HG03460 (cell line): ENCODE results near the gene WDR90.

Experiments
- ATAC-seq: cut with Tn5 transposase; IDR thresholded peaks from one replicate; pipeline ENCODE4 v1.9.1; 2021; ENCODE audit not compliant: unreplicated experiment

The WDR90 gene

DNA sequence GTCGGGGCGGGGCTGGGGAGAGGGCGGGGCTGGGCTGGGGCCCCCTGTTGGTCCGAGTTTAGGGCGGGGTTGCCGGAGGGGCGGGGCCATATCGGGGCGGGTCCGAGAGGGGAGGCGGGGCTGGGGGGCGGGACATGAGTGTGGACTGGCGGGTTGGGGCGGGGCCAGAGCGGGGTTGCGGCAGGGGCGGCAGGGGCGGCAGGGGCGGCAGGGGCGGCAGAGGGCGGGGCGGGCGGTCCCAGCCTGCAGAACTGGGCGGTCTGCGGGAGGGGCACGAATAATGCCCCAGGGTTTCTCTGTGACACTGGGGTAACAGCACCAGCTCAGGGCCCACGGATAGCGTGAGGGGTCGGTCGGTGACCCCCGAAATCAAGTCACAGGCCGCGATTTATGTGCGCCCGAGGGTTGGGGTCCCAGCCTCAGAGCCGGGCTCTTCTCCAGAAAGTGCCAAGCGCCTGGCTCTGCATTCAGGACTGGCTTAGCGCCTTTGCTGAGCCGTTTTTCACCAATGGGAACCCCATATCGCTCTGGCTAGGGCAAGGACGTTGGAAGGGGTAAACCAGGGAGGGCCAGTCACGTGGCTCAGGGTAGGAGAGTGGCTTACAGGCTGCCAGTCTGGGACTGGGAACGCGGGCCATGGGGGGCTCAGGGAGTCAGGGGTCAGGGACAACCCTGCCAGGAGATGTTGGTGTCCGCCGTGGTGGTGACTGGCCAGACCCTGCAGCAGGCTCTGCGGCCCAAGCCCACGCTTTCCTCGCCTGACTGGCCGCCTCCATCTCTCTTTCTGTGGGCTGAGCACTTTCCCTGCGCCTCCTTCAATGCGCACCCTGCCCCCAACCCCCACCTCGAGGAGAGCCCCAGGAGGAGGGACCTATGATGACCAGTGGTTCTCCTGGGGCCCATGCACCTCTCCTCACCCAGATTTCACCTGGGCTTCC, 11.8 kb upstream of the WDR90 start:
- no peak for ATAC-seq

DNA sequence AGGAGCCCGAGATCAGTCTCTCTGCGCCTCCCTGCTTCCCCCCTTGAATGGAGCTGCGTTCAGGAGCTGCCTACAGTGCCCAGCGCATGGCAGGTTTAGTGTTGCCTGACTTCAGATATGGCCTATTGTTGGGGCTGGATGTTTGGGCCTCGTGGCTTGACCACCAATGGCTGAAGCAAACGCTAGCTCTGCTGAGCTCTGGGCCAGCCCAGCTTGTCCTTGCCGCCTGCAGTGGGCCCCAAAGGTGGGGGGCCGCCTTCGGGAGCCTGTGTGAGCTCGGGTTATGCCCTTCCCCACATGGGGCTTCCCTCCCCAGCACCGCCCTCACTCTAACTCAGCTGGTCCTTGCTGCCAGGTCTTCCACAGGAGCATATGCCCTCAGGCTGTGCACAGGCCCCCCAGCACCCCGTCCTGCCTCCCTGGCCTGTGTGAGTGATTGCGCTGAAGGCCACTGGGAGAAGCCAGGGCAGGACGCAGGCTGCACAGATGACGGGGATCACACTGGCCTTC, 11.1 kb upstream of the WDR90 start:
- ATAC-seq, result no peak

- no peak for ATAC-seq
These were observed 10.3 kb upstream of the WDR90 start for GRCh38 chr16:638836-639235.

DNA sequence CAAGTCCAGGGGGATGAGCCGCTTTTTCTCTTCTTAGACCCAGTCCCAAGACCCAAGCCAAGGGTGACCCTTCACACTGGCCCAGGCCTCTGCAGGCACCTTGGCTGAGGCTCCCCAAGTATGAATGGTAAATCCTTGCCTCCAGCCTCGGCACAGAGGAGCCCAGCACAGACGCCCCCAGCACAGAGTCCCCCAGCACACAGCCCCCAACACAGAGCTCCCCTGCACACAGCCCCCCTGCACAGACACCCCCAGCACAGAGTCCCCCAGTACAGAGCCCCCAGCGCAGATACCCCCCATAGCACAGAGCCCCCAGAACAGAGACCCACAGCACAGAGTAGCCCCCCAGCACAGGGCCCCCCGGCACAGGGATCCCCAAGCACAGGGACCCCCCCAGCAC, 8.6 kb upstream of the WDR90 start:
- no peak for ATAC-seq

- ATAC-seq, result peak; percentile 46
These were observed 7.6 kb upstream of the WDR90 start, which contains the start of gene MCRIP2 for GRCh38 chr16:641326-642188. TSS of gene MCRIP2 (plus strand) at chr16:641828. CDS start at chr16:641992, 164 bp downstream.

DNA sequence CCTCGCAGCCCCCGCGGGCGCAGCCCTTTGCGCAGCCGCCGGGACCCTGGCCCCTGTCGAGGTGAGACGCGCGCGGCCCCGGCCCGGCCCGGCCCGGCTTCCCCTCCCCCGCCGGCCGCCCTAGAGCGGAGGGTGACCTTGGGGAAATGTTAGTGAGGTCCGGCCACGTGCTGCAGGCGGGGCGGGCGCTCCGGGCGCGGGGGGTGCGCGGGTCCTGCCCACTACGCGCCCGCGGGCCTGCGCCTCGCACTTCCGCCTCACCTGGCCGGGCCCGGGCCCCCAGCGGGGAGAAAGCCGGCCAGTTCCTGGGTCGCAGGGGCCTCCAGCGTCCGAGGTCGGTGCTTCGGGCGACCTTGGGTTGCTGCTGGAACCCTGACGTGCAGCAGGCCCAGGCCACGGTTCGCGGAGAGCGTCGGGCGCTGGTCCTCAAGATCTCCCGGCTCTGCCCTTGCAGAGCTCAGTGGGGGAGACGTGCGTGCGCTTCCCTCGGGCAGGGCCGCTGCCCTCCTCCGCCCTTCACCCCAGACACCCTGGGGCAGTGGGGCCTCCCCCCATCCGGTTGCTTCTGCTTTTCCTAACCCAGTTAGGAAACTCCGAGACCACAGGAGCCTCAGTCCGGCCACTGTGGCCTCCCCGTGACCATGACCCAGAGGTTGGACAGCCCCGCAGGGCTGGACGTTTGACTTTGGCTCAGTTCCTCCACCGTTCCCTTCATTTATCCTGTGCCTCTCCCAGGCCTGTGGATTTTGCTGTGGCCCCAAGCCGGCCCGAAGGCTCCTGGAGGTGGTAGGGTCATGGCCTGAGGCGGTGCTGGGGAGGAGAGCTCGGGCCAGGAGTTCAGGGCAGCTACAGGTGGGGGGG, 6.7 kb upstream of the WDR90 start:
- peak; percentile 40 for ATAC-seq

DNA sequence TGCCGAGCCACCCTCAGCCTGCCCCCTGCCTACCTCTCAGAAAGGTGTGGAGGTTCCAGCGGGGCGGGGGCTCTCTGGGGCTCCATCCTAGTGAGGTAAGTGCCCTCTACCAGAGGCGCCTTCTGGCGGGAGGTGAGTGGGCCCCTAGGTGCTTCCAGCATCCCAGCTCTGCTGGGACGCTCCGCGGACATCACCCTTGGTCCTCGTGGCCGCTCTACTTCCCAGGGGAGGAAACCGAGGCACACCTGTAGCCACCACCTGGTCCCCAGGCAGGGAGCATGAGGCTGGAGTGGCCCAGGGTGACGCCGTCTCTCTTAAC, 6.2 kb upstream of the WDR90 start:
- ATAC-seq, result no peak

GRCh38 chr16:644556-644955, 4.6 kb upstream of the WDR90 start:
- no peak for ATAC-seq

DNA sequence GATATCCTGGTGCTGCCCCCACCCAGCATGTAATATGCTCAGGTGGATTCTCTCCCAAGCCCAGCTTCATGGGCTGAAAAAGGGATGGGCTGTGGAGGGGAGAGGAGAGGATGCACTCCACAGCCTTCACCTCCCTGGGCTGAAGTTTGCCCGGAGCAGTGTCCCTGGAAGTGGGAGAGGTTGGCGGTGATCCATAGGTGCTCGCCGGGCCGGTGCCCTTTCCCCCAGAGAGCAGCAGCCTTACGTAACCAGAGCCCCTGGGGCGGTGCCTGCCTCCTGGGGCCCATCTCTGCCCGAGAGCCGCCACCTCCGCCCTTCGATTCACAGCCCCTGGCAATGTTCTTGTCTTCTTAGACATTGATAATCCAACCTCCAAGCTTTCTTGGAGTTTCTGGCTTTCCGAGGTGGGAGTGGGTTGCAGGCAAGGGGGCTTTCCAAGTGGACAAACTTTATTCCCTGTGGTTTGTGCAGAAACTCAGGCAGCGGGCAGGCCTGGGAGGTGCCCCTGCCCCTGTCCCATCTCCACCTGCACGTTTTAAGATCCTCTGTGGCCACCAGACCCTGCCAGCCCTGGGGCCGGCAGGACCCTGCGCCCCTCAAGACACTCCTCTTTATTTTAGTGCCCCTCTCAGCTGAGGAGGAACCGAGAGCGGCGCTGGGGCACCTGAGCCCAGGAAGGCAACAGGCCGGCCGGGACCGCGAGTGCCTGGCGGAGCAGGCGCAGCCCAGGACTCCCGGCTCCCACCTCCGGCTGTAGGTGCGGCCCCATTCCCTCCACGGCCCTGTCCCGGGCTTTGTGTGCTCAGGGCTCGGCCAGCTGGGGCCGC, 3.1 kb upstream of the WDR90 start:
- ATAC-seq, result no peak

DNA sequence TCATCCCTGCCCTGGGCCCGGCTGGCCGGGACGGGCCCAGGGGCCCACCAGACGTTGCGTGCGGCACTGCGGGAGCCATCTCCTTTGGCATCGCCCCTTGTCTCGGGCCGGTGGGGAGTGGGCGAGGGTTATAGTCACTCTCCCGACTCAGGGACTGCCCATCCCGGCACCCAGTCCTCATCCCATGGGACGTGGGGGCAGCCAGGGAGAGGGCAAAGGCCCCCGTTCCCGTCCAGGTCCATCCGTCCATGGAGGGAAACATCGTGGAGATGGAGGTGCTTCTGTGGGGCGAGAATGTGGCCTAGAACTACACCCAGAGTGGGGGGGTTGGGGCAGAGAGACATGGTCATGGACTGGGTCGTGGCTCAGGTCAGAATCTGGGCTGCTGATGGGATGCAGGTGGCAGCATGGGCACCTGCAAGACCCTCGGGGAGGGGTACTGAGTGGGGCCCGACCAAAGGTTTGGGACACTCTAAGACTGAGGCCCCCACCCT, 2.4 kb upstream of the WDR90 start:
- no peak for ATAC-seq

DNA sequence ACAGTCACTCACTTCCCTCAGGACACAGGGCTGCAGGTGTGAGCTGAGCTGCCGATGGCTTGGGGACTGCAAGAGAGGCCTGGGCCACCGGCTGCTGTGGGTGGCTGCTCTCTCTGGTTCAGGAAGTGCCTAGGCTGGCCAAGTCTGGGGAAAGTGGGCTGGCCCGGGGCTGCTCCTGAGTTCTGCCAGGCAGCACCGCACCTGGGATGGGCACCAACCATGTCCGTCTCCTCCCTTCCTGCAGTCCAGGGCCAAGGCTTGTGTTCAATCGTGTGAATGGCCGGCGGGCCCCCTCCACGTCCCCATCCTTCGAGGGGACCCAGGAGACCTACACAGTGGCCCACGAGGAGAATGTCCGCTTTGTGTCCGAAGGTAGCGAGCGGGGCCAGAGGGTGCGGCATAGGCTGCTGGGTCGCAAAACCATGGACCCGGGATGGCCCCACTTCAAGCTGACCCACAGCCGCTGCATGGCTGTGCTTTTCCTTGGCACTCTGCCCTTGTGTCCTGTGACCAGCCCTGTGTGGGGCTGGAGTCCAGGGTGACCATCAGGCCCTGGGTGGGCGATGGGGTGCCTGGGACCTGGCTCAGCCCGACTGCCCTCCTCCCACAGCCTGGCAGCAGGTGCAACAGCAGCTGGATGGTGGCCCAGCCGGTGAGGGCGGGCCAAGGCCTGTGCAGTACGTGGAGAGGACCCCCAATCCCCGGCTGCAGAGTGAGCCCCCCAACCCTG, 1.8 kb upstream of the WDR90 start:
- no peak for ATAC-seq

DNA sequence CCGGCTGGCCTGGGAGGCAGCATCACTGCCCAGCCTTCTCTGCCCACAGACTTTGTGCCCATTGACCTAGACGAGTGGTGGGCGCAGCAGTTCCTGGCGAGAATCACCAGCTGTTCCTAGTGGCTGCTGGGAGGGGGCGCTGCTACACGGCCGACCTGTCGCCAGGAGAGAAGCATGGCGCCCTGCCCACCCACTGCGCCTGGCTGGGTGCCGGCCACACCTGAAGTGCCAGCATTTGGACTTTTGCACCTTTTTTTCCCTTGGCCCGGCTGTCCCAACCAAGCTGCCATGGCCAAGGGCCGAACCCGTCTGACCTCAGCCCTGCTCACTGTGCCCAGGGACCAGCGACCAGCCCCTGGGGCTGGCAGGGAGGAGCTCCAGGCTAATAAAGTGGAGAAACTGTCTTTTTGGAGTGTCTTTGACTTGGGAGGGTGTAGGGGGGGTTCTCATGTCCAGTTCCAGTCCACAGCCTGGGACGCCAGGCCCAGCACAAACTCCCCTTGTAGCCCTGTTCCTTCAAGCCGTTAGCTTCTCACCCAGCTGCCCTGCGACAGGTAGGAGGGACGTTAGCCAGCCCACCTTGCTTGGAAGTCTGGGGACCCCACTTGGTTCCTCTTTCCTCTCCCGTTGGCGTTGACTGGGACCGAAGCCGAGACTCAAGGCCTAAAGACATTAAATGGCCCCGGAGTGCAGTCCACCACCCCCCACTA, 939 bp upstream of the WDR90 start:
- no peak for ATAC-seq

DNA sequence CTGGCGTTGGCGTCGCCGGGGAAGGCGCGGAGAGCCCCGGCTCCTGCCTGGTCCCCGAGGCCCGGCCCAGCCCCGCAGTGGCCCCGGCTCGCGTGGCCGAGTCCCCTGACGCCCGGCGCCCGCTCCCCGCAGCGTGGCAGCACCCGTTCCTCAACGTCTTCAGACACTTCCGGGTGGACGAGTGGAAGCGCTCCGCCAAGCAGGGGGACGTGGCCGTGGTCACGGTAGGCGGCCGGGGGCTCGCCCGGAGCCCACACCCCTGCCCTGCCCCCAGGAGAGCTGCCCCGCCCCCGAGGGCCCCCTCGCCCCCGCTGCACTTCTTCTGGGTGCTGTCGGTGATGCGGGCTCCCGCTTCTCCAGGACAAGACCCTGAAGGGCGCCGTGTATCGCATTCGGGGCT, 466 bp downstream of the WDR90 start:
- ATAC-seq, result peak; percentile 20

GRCh38 chr16:651844-652243, 2.7 kb downstream of the WDR90 start:
- no peak for ATAC-seq

GRCh38 chr16:652454-653305, 3.5 kb downstream of the WDR90 start:
- ATAC-seq, result no peak

- no peak for ATAC-seq
These were observed 4.9 kb downstream of the WDR90 start for GRCh38 chr16:654034-654433.

DNA sequence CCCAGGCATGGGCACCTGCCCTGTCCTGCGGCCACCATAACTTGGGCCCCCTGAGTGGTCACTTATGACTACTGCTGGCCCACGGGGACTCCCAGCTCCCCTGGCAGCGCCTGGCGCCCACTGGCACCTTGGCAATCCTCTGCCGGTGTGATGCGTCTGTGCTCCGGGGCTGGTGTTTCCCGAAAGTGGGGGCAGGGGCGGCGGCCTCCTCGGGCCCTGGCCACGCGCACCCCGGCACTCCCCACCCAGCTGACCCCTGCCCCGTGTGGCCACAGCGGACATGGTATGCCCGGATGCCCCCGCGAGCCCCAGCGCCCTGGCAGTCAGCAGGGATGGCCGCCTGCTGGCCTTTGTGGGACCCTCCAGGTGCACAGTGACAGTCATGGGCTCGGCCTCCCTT, 8.3 kb downstream of the WDR90 start:
- ATAC-seq, result no peak
